H1 (cell line): ENCODE measurements around the gene CCL7.

Experiments
- CBX8 ChIP-seq: fragments of 300-800, 300-1000 bp; sonication (generic); IDR thresholded peaks from 2 replicates; pipeline ENCODE4 v1.7.1; 2016; ENCODE audit warnings: low read depth, low read length, borderline replicate concordance
- CEBPB ChIP-seq: IDR thresholded peaks from 2 replicates; pipeline ENCODE4 v1.6.1; 2012; ENCODE audit warnings: low read depth, low read length
- MAFK ChIP-seq: IDR thresholded peaks from 2 replicates; pipeline ENCODE4 v1.6.1; 2012; ENCODE audit warnings: low read depth, mild to moderate bottlenecking, improper control_type of control experiment, low read length
- POLR2A ChIP-seq, 2 experiments: IDR thresholded peaks; 1 replicate in 1 of 2; 2 replicates in 1 of 2; pipeline ENCODE4 v1.6.1; 2011; ENCODE audit warnings: low read depth in 2 of 2, low read length in 2 of 2, mild to moderate bottlenecking in 2 of 2; ENCODE audit errors: control extremely low read depth in 1 of 2
- POLR2AphosphoS5 ChIP-seq: IDR thresholded peaks from 2 replicates; pipeline ENCODE4 v1.6.1; 2011; ENCODE audit warnings: low read depth, low read length
- SIN3A ChIP-seq, 2 experiments: IDR thresholded peaks in 1 of 2; conservative IDR thresholded peaks in 1 of 2; 2 replicates each; pipeline ENCODE4 v1.6.1; 2011 to 2012; ENCODE audit warnings: low read length in 2 of 2, improper control_type of control experiment in 1 of 2, low read depth in 1 of 2, mild to moderate bottlenecking in 1 of 2
- TF ChIP-seq, protein P1 (sequence below), 3 experiments: IDR thresholded peaks; 1 replicate in 2 of 3; 2 replicates in 1 of 3; pipeline versions ENCODE4 v1.5.1 to v1.6.1; 2011; ENCODE audit warnings: low read length in 3 of 3, mild to moderate bottlenecking in 3 of 3, inconsistent platforms in 2 of 3, low read depth in 1 of 3, moderate library complexity in 1 of 3; ENCODE audit not compliant: insufficient read depth in 1 of 3; ENCODE audit errors: control extremely low read depth in 1 of 3

DNA sequence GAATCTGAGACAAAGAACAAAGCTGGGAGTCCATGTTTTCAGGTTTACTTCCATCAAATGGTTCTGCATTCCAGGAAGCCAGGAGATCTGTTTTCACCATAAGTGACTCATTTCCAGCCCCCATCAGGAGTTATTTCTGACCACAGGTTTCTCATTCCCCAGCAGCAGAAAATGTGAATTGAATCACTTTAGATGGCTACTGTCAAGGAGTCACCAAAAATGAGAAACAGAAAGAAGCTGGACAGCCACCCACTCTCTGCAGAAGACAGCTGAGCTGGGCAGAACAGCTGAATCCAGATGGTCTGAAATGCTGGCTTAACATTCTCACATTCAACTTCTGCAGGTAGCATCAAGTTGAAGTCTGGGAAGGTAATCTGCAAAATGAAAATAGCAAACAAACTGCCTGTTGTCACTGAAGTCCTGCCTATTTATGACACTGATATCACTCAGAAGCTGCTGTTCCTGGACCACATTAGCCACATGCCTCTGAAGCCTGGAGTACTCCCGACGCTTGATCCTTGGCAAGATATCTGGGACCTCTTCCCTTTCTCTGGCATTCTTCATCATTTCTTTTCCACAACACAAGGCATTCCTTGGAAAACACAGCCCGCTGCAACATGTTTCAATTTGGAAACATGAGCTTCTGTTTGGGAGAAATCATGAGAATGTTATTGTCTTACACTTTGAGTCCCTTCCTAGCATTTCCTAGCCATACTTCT, 30.8 kb downstream of the CCL7 start:
- TF ChIP-seq POLR2AphosphoS5 (no peak), CBX8 (no peak), POLR2A (IDR thresholded peaks at IDR 0.05; ENCODE audit: control extremely low read depth in 1 of 2, low read depth in 2 of 2, low read length in 2 of 2) (no peak), MAFK (no peak), CEBPB (no peak), SIN3A (conservative IDR thresholded peaks at IDR 0.05 in 1 of 2, IDR thresholded peaks at IDR 0.05 in 1 of 2; ENCODE audit: low read depth in 1 of 2, low read length in 2 of 2) (no peak)
- TF ChIP-seq, protein P1, sequence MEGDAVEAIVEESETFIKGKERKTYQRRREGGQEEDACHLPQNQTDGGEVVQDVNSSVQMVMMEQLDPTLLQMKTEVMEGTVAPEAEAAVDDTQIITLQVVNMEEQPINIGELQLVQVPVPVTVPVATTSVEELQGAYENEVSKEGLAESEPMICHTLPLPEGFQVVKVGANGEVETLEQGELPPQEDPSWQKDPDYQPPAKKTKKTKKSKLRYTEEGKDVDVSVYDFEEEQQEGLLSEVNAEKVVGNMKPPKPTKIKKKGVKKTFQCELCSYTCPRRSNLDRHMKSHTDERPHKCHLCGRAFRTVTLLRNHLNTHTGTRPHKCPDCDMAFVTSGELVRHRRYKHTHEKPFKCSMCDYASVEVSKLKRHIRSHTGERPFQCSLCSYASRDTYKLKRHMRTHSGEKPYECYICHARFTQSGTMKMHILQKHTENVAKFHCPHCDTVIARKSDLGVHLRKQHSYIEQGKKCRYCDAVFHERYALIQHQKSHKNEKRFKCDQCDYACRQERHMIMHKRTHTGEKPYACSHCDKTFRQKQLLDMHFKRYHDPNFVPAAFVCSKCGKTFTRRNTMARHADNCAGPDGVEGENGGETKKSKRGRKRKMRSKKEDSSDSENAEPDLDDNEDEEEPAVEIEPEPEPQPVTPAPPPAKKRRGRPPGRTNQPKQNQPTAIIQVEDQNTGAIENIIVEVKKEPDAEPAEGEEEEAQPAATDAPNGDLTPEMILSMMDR (IDR thresholded peaks at IDR 0.05; ENCODE audit: control extremely low read depth in 1 of 3, insufficient read depth in 1 of 3, low read depth in 1 of 3, low read length in 3 of 3) = no peak
